ENCODE results near the gene RBM18.

The RBM18 gene

GRCh38 chr9:122201641-122202040 lies 63.0 kb downstream of the RBM18 start:
- FAIRE-seq: no peak

DNA sequence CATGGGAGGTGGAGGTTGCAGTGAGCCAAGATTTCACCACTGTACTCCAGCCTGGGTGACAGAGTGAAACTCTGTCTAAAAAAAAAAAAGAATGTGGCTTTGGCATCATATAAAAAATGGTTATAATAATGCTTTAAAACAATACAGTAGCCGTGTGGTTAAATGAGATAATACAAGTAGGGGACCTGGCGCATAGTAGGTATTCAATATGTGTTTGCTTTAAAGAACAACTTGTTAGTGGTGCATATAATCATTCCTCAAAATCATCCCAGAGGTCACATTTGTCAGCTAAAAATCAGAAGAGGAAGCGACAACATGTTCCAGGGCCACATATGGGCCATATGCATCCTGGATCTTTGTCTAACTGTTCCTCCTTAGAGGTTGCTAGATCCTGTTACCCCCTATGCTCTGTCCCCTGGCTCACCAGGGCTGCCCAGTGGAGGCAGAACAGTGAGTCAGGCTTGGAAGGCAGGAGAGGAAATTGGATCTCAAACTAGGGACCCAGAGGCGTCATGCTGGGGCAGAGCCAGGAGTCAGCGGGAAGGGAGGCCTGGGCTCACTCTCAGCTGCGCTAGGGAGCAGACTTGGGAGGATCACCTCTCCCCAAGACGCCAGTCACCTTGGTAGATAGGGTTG lies 63.6 kb downstream of the RBM18 start:
- no peak for FAIRE-seq

GRCh38 chr9:122197882-122198281 lies 66.8 kb downstream of the RBM18 start:
- FAIRE-seq: no peak

DNA sequence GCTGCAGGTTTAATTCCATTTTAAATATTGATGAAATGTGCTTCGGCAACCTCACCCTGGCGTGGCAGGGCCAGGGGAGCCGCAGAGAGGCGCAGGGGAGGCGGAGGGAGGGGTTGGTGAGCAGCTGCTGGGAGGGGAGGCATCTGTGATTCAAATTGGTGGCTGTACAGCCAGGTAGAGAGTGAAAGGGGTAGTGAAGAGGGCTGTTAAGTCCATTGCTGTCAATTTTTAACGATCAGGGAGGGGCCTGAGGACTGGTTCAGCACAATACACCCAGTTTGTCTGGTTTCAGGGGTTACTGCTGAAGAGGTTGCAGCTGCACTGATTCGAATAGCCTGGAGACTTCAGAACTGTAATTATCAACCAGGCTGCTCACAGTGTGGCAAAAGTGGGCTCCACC lies 67.2 kb downstream of the RBM18 start:
- no peak for FAIRE-seq

- no peak for FAIRE-seq
Measured at GRCh38 chr9:122195875-122196274, 68.8 kb downstream of the RBM18 start.

- no peak for FAIRE-seq
Measured at GRCh38 chr9:122193651-122194050, 71.0 kb downstream of the RBM18 start.

DNA sequence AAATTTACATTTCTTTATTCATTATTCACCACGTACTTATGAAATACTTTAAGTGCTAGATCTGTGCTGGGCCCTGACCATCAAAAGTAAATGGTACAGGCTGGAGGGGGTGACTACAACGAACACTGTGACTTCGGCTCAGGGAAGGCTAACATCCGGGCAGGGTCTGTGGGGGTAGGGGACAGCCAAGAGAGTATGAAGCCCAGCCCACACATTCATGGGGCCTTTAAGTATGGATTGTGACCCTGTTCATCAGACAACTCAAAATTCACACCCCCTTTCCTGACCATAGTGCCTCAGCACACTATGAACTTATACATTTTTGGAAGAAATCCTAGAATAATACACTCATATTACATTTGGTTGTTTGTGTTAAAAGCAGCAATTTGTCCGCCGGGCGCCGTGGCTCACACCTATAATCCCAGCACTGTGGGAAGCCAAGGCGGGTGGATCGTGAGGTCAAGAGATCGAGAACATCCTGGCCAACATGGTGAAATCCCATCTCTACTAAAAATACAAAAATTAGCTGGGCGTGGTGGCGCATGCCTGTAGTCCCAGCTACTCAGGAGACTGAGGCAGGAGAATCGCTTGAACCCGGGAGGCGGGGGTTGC lies 71.6 kb downstream of the RBM18 start:
- no peak for FAIRE-seq

DNA sequence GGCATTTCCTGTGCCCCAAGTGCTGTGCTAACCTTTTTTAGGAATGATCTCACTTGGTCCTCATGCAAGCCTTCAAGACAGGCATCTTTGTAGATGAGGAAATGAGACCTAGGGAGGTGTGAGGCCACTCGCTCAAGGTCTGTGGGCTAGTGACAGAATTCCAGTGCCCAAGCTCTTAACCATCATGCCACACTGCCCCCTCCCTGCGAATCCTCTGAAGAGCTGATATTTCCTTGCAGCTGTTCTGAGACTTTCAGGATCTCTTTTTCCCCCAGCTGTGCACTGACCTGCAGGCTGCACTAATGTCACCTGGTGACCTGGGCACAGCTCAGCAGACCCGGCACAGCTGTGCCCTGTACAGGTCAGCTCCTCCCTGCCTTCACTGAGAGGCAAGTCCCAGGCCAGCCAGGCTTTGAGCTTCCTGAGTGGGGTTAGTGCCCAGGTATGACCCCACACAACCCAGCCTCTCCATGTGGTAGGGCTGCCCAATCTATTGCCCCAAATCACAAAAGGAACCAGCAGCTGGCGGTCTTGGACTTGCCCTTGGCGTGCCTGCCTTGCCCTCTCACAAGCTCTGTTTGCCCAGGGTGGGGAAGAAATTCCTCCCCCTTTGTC lies 72.3 kb downstream of the RBM18 start:
- no peak for FAIRE-seq

GRCh38 chr9:122191584-122191983 lies 73.1 kb downstream of the RBM18 start:
- FAIRE-seq: no peak

- FAIRE-seq: no peak
Measured at GRCh38 chr9:122190597-122191381, 73.9 kb downstream of the RBM18 start.

GRCh38 chr9:122188369-122188768 lies 76.3 kb downstream of the RBM18 start:
- no peak for FAIRE-seq
